WTC11 (cell line): ENCODE data around the gene SUMF1. TPM values are rescaled to one million over a fixed set of nuclear protein-coding genes. Genes with fewer than 3 reads are reported as not detected.

Source experiments
- ATAC-seq: fragments of 200-7000 bp; cut with Tn5 transposase; 2 replicates; pipeline ENCODE4 v1.10.0; 2021; ENCODE audit warnings: mild to moderate bottlenecking, moderate library complexity
- CTCF ChIA-PET: fragments of 300-600 bp; sonication (Branson Sonifier 250); formaldehyde crosslinking; loops from one replicate; lab custom pipeline; 2021; ENCODE audit warnings: antibody characterized with exemption; lab: Charles Lee
- POLR2A ChIA-PET: fragments of 350-600 bp; sonication (Branson Sonifier 250); formaldehyde crosslinking; loops from one replicate; lab custom pipeline; 2021; ENCODE audit warnings: antibody characterized with exemption; lab: Charles Lee
- DNase-seq: peaks from one replicate; pipeline ENCODE4 v3.0.0; 2021; ENCODE audit warnings: low spot score
- H3K27ac Mint-ChIP-seq: 2 replicates; pipeline ENCODE4 v1.8.0; 2021; ENCODE audit warnings: mixed read lengths
- H3K27me3 Mint-ChIP-seq: 2 replicates; pipeline ENCODE4 v1.8.0; 2021; ENCODE audit warnings: low read depth, mild to moderate bottlenecking, moderate library complexity, mixed read lengths
- H3K36me3 Mint-ChIP-seq: 2 replicates; pipeline ENCODE4 v1.8.0; 2021; ENCODE audit warnings: mixed read lengths
- H3K4me1 Mint-ChIP-seq: 2 replicates; pipeline ENCODE4 v1.8.0; 2022; ENCODE audit warnings: mixed read lengths
- H3K4me3 Mint-ChIP-seq: 2 replicates; pipeline ENCODE4 v1.8.0; 2021; ENCODE audit warnings: mild to moderate bottlenecking, moderate library complexity, mixed read lengths
- H3K9me3 Mint-ChIP-seq: 2 replicates; pipeline ENCODE4 v1.8.0; 2021; ENCODE audit warnings: mixed read lengths
- ATF1 ChIP-seq: sonication (generic); formaldehyde crosslinking; IDR thresholded peaks from 2 replicates; pipeline ENCODE4 v1.8.1; 2023; ENCODE audit warnings: mild to moderate bottlenecking, moderate library complexity, missing genetic modification reagents
- ATF2 ChIP-seq: sonication (generic); formaldehyde crosslinking; IDR thresholded peaks from 2 replicates; pipeline ENCODE4 v1.8.1; 2022; ENCODE audit warnings: low read depth, missing genetic modification reagents, borderline replicate concordance
- ETV6 ChIP-seq: sonication (generic); formaldehyde crosslinking; IDR thresholded peaks from 2 replicates; pipeline ENCODE4 v1.8.1; 2022; ENCODE audit warnings: mild to moderate bottlenecking, missing genetic modification reagents
- HMGXB4 ChIP-seq: sonication (generic); formaldehyde crosslinking; IDR thresholded peaks from 2 replicates; pipeline ENCODE4 v1.8.1; 2023; ENCODE audit warnings: mild to moderate bottlenecking, moderate library complexity, missing genetic modification reagents
- IRF2 ChIP-seq: sonication (generic); formaldehyde crosslinking; IDR thresholded peaks from 2 replicates; pipeline ENCODE4 v1.8.0; 2022; ENCODE audit warnings: low read depth, missing genetic modification reagents, borderline replicate concordance
- NFE2L1 ChIP-seq: sonication (generic); formaldehyde crosslinking; IDR thresholded peaks from 2 replicates; pipeline ENCODE4 v1.8.1; 2023; ENCODE audit warnings: missing genetic modification reagents
- NR3C1 ChIP-seq: sonication (generic); formaldehyde crosslinking; conservative IDR thresholded peaks from 2 replicates; pipeline ENCODE4 v1.8.1; 2023; ENCODE audit warnings: low read depth, mild to moderate bottlenecking, missing genetic modification reagents
- PRRX2 ChIP-seq: fragments of 250-450 bp; sonication (Bioruptor Pico); IDR thresholded peaks from 2 replicates; pipeline ENCODE4 v1.8.0; 2021; ENCODE audit warnings: mild to moderate bottlenecking
- RORB ChIP-seq: fragments of 250-450 bp; sonication (Bioruptor Pico); IDR thresholded peaks from 2 replicates; pipeline ENCODE4 v1.9.0; 2021; ENCODE audit warnings: mild to moderate bottlenecking
- SP1 ChIP-seq: sonication (generic); formaldehyde crosslinking; conservative IDR thresholded peaks from 2 replicates; pipeline ENCODE4 v1.8.1; 2022; ENCODE audit warnings: missing genetic modification reagents
- TEAD1 ChIP-seq: sonication (generic); formaldehyde crosslinking; IDR thresholded peaks from 2 replicates; pipeline ENCODE4 v1.8.0; 2022; ENCODE audit warnings: mild to moderate bottlenecking, missing genetic modification reagents
- TP53 ChIP-seq: sonication (generic); formaldehyde crosslinking; IDR thresholded peaks from 2 replicates; pipeline ENCODE4 v1.8.1; 2023; ENCODE audit warnings: mild to moderate bottlenecking, missing genetic modification reagents
- ZMAT4 ChIP-seq: fragments of 250-450 bp; sonication (Bioruptor Pico); IDR thresholded peaks from 2 replicates; pipeline ENCODE4 v1.9.0; 2021; ENCODE audit warnings: mild to moderate bottlenecking
- ZNF281 ChIP-seq: sonication (generic); formaldehyde crosslinking; IDR thresholded peaks from 2 replicates; pipeline ENCODE4 v1.8.0; 2023; ENCODE audit warnings: mild to moderate bottlenecking, missing genetic modification reagents
- ZNF317 ChIP-seq: sonication (generic); formaldehyde crosslinking; IDR thresholded peaks from 2 replicates; pipeline ENCODE4 v1.8.1; 2023; ENCODE audit warnings: low read depth, mild to moderate bottlenecking, moderate library complexity, missing genetic modification reagents, borderline replicate concordance
- ZNF416 ChIP-seq: fragments of 250-450 bp; sonication (Bioruptor Pico); IDR thresholded peaks from 2 replicates; pipeline ENCODE4 v1.9.0; 2021; ENCODE audit warnings: mild to moderate bottlenecking, inconsistent platforms
- ZNF671 ChIP-seq: fragments of 250-450 bp; sonication (Bioruptor Pico); IDR thresholded peaks from 2 replicates; pipeline ENCODE4 v1.8.0; 2021; ENCODE audit warnings: mild to moderate bottlenecking
- total RNA-seq: library from RNA; stranded (reverse); gene quantifications from 3 replicates; pipeline ENCODE4 v1.2.3, GENCODE V29; 2021
- TF ChIP-seq, protein P1 (sequence below): sonication (generic); formaldehyde crosslinking; IDR thresholded peaks from 2 replicates; pipeline ENCODE4 v1.8.0; 2022; ENCODE audit warnings: missing genetic modification reagents
- TF ChIP-seq, protein P2 (sequence below): fragments of 200-600 bp; IDR thresholded peaks from 2 replicates; pipeline ENCODE4 v1.8.0; 2022; ENCODE audit warnings: antibody characterized with exemption

The SUMF1 gene
- total RNA-seq, 1 experiment from 2014 or later, result 10.4 TPM

- POLR2A ChIA-PET, result no interaction called here
- Mint-ChIP-seq H3K27me3 (no peaks in the 10 kb centered on the region), H3K4me1 (no peaks in the 10 kb centered on the region), H3K36me3 (no peaks in the 10 kb centered on the region), H3K27ac (no peak overlapping the region), H3K4me3 (no peak overlapping the region), H3K9me3 (no peaks in the 10 kb centered on the region)
- no peak for TF ChIP-seq TEAD1 (CRISPR knock-in tag)
- TF ChIP-seq, protein P1, sequence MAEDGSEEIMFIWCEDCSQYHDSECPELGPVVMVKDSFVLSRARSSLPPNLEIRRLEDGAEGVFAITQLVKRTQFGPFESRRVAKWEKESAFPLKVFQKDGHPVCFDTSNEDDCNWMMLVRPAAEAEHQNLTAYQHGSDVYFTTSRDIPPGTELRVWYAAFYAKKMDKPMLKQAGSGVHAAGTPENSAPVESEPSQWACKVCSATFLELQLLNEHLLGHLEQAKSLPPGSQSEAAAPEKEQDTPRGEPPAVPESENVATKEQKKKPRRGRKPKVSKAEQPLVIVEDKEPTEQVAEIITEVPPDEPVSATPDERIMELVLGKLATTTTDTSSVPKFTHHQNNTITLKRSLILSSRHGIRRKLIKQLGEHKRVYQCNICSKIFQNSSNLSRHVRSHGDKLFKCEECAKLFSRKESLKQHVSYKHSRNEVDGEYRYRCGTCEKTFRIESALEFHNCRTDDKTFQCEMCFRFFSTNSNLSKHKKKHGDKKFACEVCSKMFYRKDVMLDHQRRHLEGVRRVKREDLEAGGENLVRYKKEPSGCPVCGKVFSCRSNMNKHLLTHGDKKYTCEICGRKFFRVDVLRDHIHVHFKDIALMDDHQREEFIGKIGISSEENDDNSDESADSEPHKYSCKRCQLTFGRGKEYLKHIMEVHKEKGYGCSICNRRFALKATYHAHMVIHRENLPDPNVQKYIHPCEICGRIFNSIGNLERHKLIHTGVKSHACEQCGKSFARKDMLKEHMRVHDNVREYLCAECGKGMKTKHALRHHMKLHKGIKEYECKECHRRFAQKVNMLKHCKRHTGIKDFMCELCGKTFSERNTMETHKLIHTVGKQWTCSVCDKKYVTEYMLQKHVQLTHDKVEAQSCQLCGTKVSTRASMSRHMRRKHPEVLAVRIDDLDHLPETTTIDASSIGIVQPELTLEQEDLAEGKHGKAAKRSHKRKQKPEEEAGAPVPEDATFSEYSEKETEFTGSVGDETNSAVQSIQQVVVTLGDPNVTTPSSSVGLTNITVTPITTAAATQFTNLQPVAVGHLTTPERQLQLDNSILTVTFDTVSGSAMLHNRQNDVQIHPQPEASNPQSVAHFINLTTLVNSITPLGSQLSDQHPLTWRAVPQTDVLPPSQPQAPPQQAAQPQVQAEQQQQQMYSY, result no peak
- TF ChIP-seq PRRX2 (CRISPR knock-in tag), result no peak
- TF ChIP-seq ETV6 (CRISPR knock-in tag), result no peak
- no peak for TF ChIP-seq IRF2 (CRISPR knock-in tag)
- TF ChIP-seq ZNF416 (CRISPR knock-in tag), result no peak
- TF ChIP-seq, protein P2, sequence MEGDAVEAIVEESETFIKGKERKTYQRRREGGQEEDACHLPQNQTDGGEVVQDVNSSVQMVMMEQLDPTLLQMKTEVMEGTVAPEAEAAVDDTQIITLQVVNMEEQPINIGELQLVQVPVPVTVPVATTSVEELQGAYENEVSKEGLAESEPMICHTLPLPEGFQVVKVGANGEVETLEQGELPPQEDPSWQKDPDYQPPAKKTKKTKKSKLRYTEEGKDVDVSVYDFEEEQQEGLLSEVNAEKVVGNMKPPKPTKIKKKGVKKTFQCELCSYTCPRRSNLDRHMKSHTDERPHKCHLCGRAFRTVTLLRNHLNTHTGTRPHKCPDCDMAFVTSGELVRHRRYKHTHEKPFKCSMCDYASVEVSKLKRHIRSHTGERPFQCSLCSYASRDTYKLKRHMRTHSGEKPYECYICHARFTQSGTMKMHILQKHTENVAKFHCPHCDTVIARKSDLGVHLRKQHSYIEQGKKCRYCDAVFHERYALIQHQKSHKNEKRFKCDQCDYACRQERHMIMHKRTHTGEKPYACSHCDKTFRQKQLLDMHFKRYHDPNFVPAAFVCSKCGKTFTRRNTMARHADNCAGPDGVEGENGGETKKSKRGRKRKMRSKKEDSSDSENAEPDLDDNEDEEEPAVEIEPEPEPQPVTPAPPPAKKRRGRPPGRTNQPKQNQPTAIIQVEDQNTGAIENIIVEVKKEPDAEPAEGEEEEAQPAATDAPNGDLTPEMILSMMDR, result no peak
- TF ChIP-seq ZNF317, result no peak
- TF ChIP-seq NR3C1 (CRISPR knock-in tag), result no peak
- TF ChIP-seq TP53, result no peak
- TF ChIP-seq ZNF281 (CRISPR knock-in tag), result no peak
- TF ChIP-seq ATF2 (CRISPR knock-in tag), result no peak
- TF ChIP-seq HMGXB4 (CRISPR knock-in tag), result no peak
- TF ChIP-seq RORB (CRISPR knock-in tag), result no peak
- no peak for TF ChIP-seq NFE2L1 (CRISPR knock-in tag)
- no peak for TF ChIP-seq ZMAT4 (CRISPR knock-in tag)
- no peak for TF ChIP-seq ATF1 (CRISPR knock-in tag)
- TF ChIP-seq ZNF671 (CRISPR knock-in tag), result no peak
- TF ChIP-seq SP1, result no peak
- CTCF ChIA-PET, result no interaction called here
- DNase-seq, result no peak
- ATAC-seq, result no peak
Measured at GRCh38 chr3:4417449-4417848, 49.6 kb downstream of the SUMF1 start.
